GM20000 (cell line): ENCODE results near the gene LEMD3.

ENCODE experiments used
- DNase-seq: peaks from one replicate; pipeline ENCODE4 v3.0.0; 2012; ENCODE audit warnings: low spot score
- CTCF ChIP-seq: IDR thresholded peaks from 2 replicates; pipeline ENCODE4 v1.5.1; 2012; ENCODE audit warnings: mild to moderate bottlenecking, control low read depth; ENCODE audit errors: extremely low read depth, missing control alignments

Gene LEMD3

GRCh38 chr12:65184176-65184857 lies 14.9 kb downstream of the LEMD3 start:
- TF ChIP-seq CTCF: no peak

GRCh38 chr12:65184858-65185229 lies 15.5 kb downstream of the LEMD3 start:
- no peak for TF ChIP-seq CTCF
- DNase-seq: no peak

More at GRCh38 chr12:65184176-65184857, 14.9 kb downstream of the LEMD3 start:
- no peak for DNase-seq

- no peak for TF ChIP-seq CTCF
- no peak for DNase-seq
These were observed 18.3 kb downstream of the LEMD3 start for GRCh38 chr12:65187665-65188064.

GRCh38 chr12:65188179-65188701 lies 18.9 kb downstream of the LEMD3 start:
- no peak for TF ChIP-seq CTCF
- no peak for DNase-seq

GRCh38 chr12:65189028-65189718 lies 19.8 kb downstream of the LEMD3 start:
- TF ChIP-seq CTCF: no peak
- DNase-seq: peak; percentile 39

- no peak for DNase-seq
- TF ChIP-seq CTCF: no peak
These were observed 23.7 kb downstream of the LEMD3 start for GRCh38 chr12:65192963-65193516.

- no peak for TF ChIP-seq CTCF
- DNase-seq: no peak
These were observed 25.6 kb downstream of the LEMD3 start for GRCh38 chr12:65194949-65195348.
